IMR-90 (cell line): ENCODE data around the gene LY6G6D. TPM values are rescaled to one million over a fixed set of nuclear protein-coding genes. Genes with fewer than 3 reads are reported as not detected.

Experiments used
- ATAC-seq: fragments of 200-7000 bp; cut with Tn5 transposase; 2 replicates; pipeline ENCODE4 v1.9.1; 2020; ENCODE audit warnings: low read depth, mild to moderate bottlenecking, moderate library complexity
- BruUV-seq: library from RNA; stranded (reverse); fragments of 400-500 nt; replicated peaks from 2 replicates; lab custom pipeline; 2021; lab: Mats Ljungman, UMichigan
- CTCF ChIA-PET: fragments of 300-600 bp; formaldehyde crosslinking; extraction: SDS; loops from one replicate; lab custom pipeline; 2021; ENCODE audit warnings: antibody characterized with exemption; lab: Yijun Ruan, JAX
- POLR2A ChIA-PET: fragments of 300-600 bp; sonication (Branson Sonifier 250); formaldehyde crosslinking; loops from one replicate; lab custom pipeline; 2022; ENCODE audit warnings: antibody characterized with exemption; ENCODE audit not compliant: unreplicated experiment; lab: Charles Lee
- DNase-seq: peaks from one replicate; pipeline ENCODE4 v3.0.0; 2013
- H2AFZ ChIP-seq: replicated peaks from 2 replicates; pipeline ENCODE3; 2013; ENCODE audit warnings: low read length, mild to moderate bottlenecking; ENCODE audit not compliant: poor library complexity
- H2AK5ac ChIP-seq: 2 replicates; pipeline ENCODE4 v1.6.1; 2013; ENCODE audit warnings: low read depth, low read length, inconsistent platforms
- H2AK9ac ChIP-seq: replicated peaks from 2 replicates; pipeline ENCODE3; 2013; ENCODE audit warnings: mild to moderate bottlenecking, low read depth, low read length, moderate library complexity; ENCODE audit not compliant: poor library complexity
- H2BK120ac ChIP-seq: 2 replicates; pipeline ENCODE4 v1.6.1; 2013; ENCODE audit warnings: low read depth, low read length, inconsistent platforms
- H2BK15ac ChIP-seq: 3 replicates; pipeline ENCODE4 v1.6.1; 2013; ENCODE audit warnings: low read depth, low read length, inconsistent platforms
- H2BK20ac ChIP-seq: 2 replicates; pipeline ENCODE4 v1.6.1; 2013; ENCODE audit warnings: low read depth, mild to moderate bottlenecking, inconsistent platforms, low read length, moderate library complexity
- H2BK5ac ChIP-seq: 2 replicates; pipeline ENCODE4 v1.6.1; 2013; ENCODE audit warnings: mild to moderate bottlenecking, low read depth, low read length, inconsistent platforms; ENCODE audit not compliant: poor library complexity, severe bottlenecking
- H3K14ac ChIP-seq: replicated peaks from 2 replicates; pipeline ENCODE4 v1.6.1; 2013; ENCODE audit warnings: low read depth, low read length, inconsistent platforms
- H3K18ac ChIP-seq: 2 replicates; pipeline ENCODE4 v1.6.1; 2013; ENCODE audit warnings: low read depth, low read length, control low read depth
- H3K23ac ChIP-seq: 2 replicates; pipeline ENCODE4 v1.6.1; 2013; ENCODE audit warnings: low read depth, low read length, inconsistent platforms
- H3K27ac ChIP-seq: 2 replicates; pipeline ENCODE4 v1.5.1; 2013; ENCODE audit warnings: mild to moderate bottlenecking, control low read depth, low read length; ENCODE audit not compliant: insufficient read depth
- H3K27me3 ChIP-seq: 2 replicates; pipeline ENCODE4 v1.6.1; 2013; ENCODE audit warnings: low read length; ENCODE audit not compliant: control insufficient read depth, insufficient read depth
- H3K36me3 ChIP-seq: 2 replicates; pipeline ENCODE4 v1.6.1; 2013; ENCODE audit warnings: low read length, mixed read lengths; ENCODE audit not compliant: control insufficient read depth, insufficient read depth
- H3K4ac ChIP-seq: 2 replicates; pipeline ENCODE4 v1.6.1; 2013; ENCODE audit warnings: low read depth, low read length, inconsistent platforms
- H3K4me1 ChIP-seq: 2 replicates; pipeline ENCODE4 v1.6.1; 2013; ENCODE audit warnings: low read length, mixed read lengths; ENCODE audit not compliant: control insufficient read depth, insufficient read depth
- H3K4me2 ChIP-seq: 2 replicates; pipeline ENCODE4 v1.6.1; 2013; ENCODE audit warnings: low read depth, mild to moderate bottlenecking, control low read depth, low read length, moderate library complexity
- H3K4me3 ChIP-seq: 2 replicates; pipeline ENCODE4 v1.5.1; 2013; ENCODE audit warnings: low read depth, mild to moderate bottlenecking, control low read depth, low read length, moderate library complexity; ENCODE audit not compliant: insufficient read depth
- H3K56ac ChIP-seq: 2 replicates; pipeline ENCODE4 v1.6.1; 2013; ENCODE audit warnings: low read length, inconsistent platforms; ENCODE audit not compliant: insufficient read depth; ENCODE audit errors: extremely low read depth
- H3K79me1 ChIP-seq, 2 experiments: 2 replicates each; pipeline ENCODE4 v1.6.1; 2013; ENCODE audit warnings: low read length in 2 of 2, inconsistent platforms in 1 of 2, low read depth in 1 of 2
- H3K9ac ChIP-seq: 2 replicates; pipeline ENCODE4 v1.6.1; 2013; ENCODE audit warnings: low read depth, low read length, control low read depth
- H3K9me1 ChIP-seq: 2 replicates; pipeline ENCODE4 v1.6.1; 2013; ENCODE audit warnings: low read length, inconsistent platforms; ENCODE audit not compliant: insufficient read depth
- H3K9me3 ChIP-seq: 2 replicates; pipeline ENCODE4 v1.6.1; 2013; ENCODE audit warnings: low read length; ENCODE audit not compliant: control insufficient read depth, insufficient read depth
- H4K20me1 ChIP-seq: 2 replicates; pipeline ENCODE4 v1.6.1; 2013; ENCODE audit warnings: low read length, inconsistent platforms; ENCODE audit not compliant: insufficient read depth
- H4K5ac ChIP-seq: 2 replicates; pipeline ENCODE4 v1.6.1; 2013; ENCODE audit warnings: mild to moderate bottlenecking, low read depth, low read length, control low read depth
- H4K8ac ChIP-seq, 2 experiments: 2 replicates each; pipeline ENCODE4 v1.6.1; 2013; ENCODE audit warnings: low read depth in 2 of 2, low read length in 2 of 2, control low read depth in 1 of 2, inconsistent platforms in 1 of 2
- H4K91ac ChIP-seq: 2 replicates; pipeline ENCODE4 v1.6.1; 2013; ENCODE audit warnings: low read depth, low read length, inconsistent platforms; ENCODE audit not compliant: insufficient read depth
- BHLHE40 ChIP-seq: fragments of 150-350 bp; IDR thresholded peaks from 2 replicates; pipeline ENCODE4 v1.6.1; 2016; ENCODE audit warnings: mild to moderate bottlenecking, low read depth, low read length
- CEBPB ChIP-seq: IDR thresholded peaks from 2 replicates; pipeline ENCODE4 v1.6.1; 2012; ENCODE audit warnings: low read depth, low read length, improper control_type of control experiment
- CHD1 ChIP-seq: IDR thresholded peaks from 2 replicates; pipeline ENCODE4 v1.6.1; 2012; ENCODE audit warnings: low read depth, low read length, improper control_type of control experiment
- MAFK ChIP-seq: IDR thresholded peaks from 2 replicates; pipeline ENCODE4 v1.6.1; 2012; ENCODE audit warnings: low read depth, low read length, improper control_type of control experiment
- MAZ ChIP-seq: IDR thresholded peaks from 2 replicates; pipeline ENCODE4 v1.6.1; 2012; ENCODE audit warnings: low read depth, mild to moderate bottlenecking, low read length, improper control_type of control experiment, moderate library complexity, borderline replicate concordance
- MXI1 ChIP-seq: IDR thresholded peaks from 2 replicates; pipeline ENCODE4 v1.6.1; 2012; ENCODE audit warnings: low read depth, mild to moderate bottlenecking, low read length, moderate library complexity, borderline replicate concordance
- NFE2L2 ChIP-seq: fragments of 150-350 bp; IDR thresholded peaks from 2 replicates; pipeline ENCODE4 v1.6.1; 2016; ENCODE audit warnings: low read depth, mild to moderate bottlenecking, low read length
- POLR2A ChIP-seq: IDR thresholded peaks from 2 replicates; pipeline ENCODE4 v1.6.1; 2012; ENCODE audit warnings: mild to moderate bottlenecking, low read depth, low read length
- RAD21 ChIP-seq: IDR thresholded peaks from 2 replicates; pipeline ENCODE4 v1.6.1; 2012; ENCODE audit warnings: low read length, improper control_type of control experiment
- RCOR1 ChIP-seq: IDR thresholded peaks from 2 replicates; pipeline ENCODE4 v1.6.1; 2012; ENCODE audit warnings: mild to moderate bottlenecking, low read length, improper control_type of control experiment; ENCODE audit not compliant: insufficient replicate concordance
- RFX5 ChIP-seq: IDR thresholded peaks from 2 replicates; pipeline ENCODE4 v1.8.0; 2012; ENCODE audit warnings: low read depth, mild to moderate bottlenecking, low read length, moderate library complexity
- SMC3 ChIP-seq: fragments of 150-350 bp; IDR thresholded peaks from 2 replicates; pipeline ENCODE4 v1.6.1; 2016; ENCODE audit warnings: low read depth, mild to moderate bottlenecking, antibody characterized with exemption, low read length, moderate library complexity
- WGBS, 2 experiments: methylation state at CpG; one replicate each; pipeline versions ENCODE4 v1.1.5 to v1.1.7; 2013; ENCODE audit warnings: missing lambda C conversion rate in 2 of 2; ENCODE audit not compliant: insufficient read length in 1 of 2; ENCODE audit errors: extremely low coverage in 2 of 2; 5-methylcytosine and 5-hydroxymethylcytosine counted together
- dilution Hi-C: fragments of 300-500 bp; cut with HindIII; formaldehyde crosslinking; loops from one replicate; pipeline ENCODE4 v1.14.3; 2018; ENCODE audit warnings: low sequenced_read_pairs; ENCODE audit not compliant: unreplicated experiment
- in situ Hi-C: fragments of 300-500 bp; cut with MboI; formaldehyde crosslinking; loops from 3 replicates; pipeline ENCODE4 v1.14.3; 2019; ENCODE audit warnings: low sequenced_read_pairs, inconsistent platforms, mixed read lengths
- intact Hi-C: fragments of 100-400 bp; cut with micrococcal nuclease; formaldehyde crosslinking; loops from 2 replicates; pipeline ENCODE4 v1.10.0; 2022
- polyA plus RNA-seq, 3 experiments: library from polyadenylated mRNA; depleted of rRNA; stranded (reverse); fragments of >200 nt; gene quantifications; 2 replicates each; pipeline ENCODE4 v1.2.3, GENCODE V29; 2012; ENCODE audit warnings: low replicate concordance in 1 of 3
- total RNA-seq: library from RNA; depleted of rRNA; stranded (reverse); fragments of >200 nt; gene quantifications from 2 replicates; pipeline ENCODE4 v1.2.3, GENCODE V29; 2012
- TF ChIP-seq, protein P1 (sequence below): fragments of 150-350 bp; IDR thresholded peaks from 2 replicates; pipeline ENCODE4 v1.6.1; 2016; ENCODE audit warnings: low read depth, mild to moderate bottlenecking, low read length, moderate library complexity, borderline replicate concordance
- TF ChIP-seq, protein P2 (sequence below): conservative IDR thresholded peaks from 2 replicates; pipeline ENCODE4 v1.5.1; 2012; ENCODE audit warnings: mild to moderate bottlenecking, low read depth, low read length, improper control_type of control experiment
- TF ChIP-seq, protein P3 (sequence below): fragments of 150-350 bp; IDR thresholded peaks from 2 replicates; pipeline ENCODE4 v1.6.1; 2017; ENCODE audit warnings: mild to moderate bottlenecking, antibody characterized with exemption, low read length, low read depth

Gene LY6G6D
- total and polyA plus RNA-seq, 2 of the 4 experiments (the other 2 are of a cell fraction), result not detected

DNA sequence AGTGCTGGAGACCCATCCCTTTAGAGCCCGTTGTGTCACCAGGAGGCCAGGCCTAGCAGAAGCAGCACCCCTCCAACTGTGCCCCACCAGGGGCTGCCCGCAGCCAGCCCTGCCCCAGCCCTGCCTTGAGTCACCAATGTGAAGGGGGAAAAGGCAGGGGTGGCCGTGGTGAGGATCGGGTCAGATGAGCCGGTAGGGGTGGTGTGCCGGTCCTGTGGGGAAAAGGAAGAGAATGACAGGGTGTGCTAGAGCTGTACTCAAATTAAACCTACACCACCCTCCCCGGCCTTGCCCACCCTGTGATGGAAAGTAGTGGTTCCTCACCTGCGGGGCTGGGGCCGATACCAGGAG lies 50.4 kb downstream of the LY6G6D start:
- peaks cover 4% of the 10 kb centered on the region for H3K4me1 ChIP-seq
- in situ Hi-C loops, result no loop called here
- H2BK15ac ChIP-seq, result no peak overlapping the region
- no peak overlapping the region for H2BK5ac ChIP-seq
- ATAC-seq (no peak), DNase-seq (no peak)
- no peak overlapping the region for H4K91ac ChIP-seq
- H3K56ac ChIP-seq, result no peak overlapping the region
- no peaks in the 10 kb centered on the region for H3K27me3 ChIP-seq
- POLR2A ChIA-PET, result no interaction called here
- H3K27ac ChIP-seq, result no peak overlapping the region
- no peaks in the 10 kb centered on the region for H3K9me3 ChIP-seq
- H3K4me3 ChIP-seq, result no peak overlapping the region
- no peak overlapping the region for H3K9ac ChIP-seq
- no peak overlapping the region for H3K23ac ChIP-seq
- H2AK9ac ChIP-seq, result peak overlapping the region; percentile 59
- CTCF ChIA-PET, result no interaction called here
- no peak overlapping the region for H2BK120ac ChIP-seq
- no peak overlapping the region for H2BK20ac ChIP-seq
- no peak overlapping the region for H3K18ac ChIP-seq
- peaks cover 9% of the 10 kb centered on the region for H3K9me1 ChIP-seq
- H3K79me1 ChIP-seq, result no peaks in the 10 kb centered on the region
- H4K8ac ChIP-seq, result no peak overlapping the region
- no peaks in the 10 kb centered on the region for H4K20me1 ChIP-seq
- intact Hi-C loops, result no loop called here
- dilution Hi-C loops, result no loop called here
- no peak overlapping the region for H2AFZ ChIP-seq
- H4K5ac ChIP-seq, result no peak overlapping the region
- H3K4me2 ChIP-seq, result no peak overlapping the region
- H2AK5ac ChIP-seq, result no peak overlapping the region
- no peak overlapping the region for H3K4ac ChIP-seq
- no peak for TF ChIP-seq POLR2A
- no peak for TF ChIP-seq MXI1
- no peak for TF ChIP-seq BHLHE40
- no peak for TF ChIP-seq RCOR1
- no peak for TF ChIP-seq MAZ
- TF ChIP-seq MAFK, result no peak
- TF ChIP-seq SMC3, result no peak
- no peak for TF ChIP-seq NFE2L2
- TF ChIP-seq RAD21, result no peak
- no peak for TF ChIP-seq CEBPB
- TF ChIP-seq, protein P1, sequence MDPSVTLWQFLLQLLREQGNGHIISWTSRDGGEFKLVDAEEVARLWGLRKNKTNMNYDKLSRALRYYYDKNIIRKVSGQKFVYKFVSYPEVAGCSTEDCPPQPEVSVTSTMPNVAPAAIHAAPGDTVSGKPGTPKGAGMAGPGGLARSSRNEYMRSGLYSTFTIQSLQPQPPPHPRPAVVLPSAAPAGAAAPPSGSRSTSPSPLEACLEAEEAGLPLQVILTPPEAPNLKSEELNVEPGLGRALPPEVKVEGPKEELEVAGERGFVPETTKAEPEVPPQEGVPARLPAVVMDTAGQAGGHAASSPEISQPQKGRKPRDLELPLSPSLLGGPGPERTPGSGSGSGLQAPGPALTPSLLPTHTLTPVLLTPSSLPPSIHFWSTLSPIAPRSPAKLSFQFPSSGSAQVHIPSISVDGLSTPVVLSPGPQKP, result no peak
- TF ChIP-seq RFX5, result no peak
- no peak for TF ChIP-seq CHD1
- TF ChIP-seq, protein P2, sequence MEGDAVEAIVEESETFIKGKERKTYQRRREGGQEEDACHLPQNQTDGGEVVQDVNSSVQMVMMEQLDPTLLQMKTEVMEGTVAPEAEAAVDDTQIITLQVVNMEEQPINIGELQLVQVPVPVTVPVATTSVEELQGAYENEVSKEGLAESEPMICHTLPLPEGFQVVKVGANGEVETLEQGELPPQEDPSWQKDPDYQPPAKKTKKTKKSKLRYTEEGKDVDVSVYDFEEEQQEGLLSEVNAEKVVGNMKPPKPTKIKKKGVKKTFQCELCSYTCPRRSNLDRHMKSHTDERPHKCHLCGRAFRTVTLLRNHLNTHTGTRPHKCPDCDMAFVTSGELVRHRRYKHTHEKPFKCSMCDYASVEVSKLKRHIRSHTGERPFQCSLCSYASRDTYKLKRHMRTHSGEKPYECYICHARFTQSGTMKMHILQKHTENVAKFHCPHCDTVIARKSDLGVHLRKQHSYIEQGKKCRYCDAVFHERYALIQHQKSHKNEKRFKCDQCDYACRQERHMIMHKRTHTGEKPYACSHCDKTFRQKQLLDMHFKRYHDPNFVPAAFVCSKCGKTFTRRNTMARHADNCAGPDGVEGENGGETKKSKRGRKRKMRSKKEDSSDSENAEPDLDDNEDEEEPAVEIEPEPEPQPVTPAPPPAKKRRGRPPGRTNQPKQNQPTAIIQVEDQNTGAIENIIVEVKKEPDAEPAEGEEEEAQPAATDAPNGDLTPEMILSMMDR, result no peak
- TF ChIP-seq, protein P3, sequence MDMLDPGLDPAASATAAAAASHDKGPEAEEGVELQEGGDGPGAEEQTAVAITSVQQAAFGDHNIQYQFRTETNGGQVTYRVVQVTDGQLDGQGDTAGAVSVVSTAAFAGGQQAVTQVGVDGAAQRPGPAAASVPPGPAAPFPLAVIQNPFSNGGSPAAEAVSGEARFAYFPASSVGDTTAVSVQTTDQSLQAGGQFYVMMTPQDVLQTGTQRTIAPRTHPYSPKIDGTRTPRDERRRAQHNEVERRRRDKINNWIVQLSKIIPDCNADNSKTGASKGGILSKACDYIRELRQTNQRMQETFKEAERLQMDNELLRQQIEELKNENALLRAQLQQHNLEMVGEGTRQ, result no peak
- peaks cover 3% of the 10 kb centered on the region; the same call in 1 of the 2 replicates for H3K36me3 ChIP-seq
- WGBS, 2 experiments, result no CpG with 5 or more reads among the region's 9 CpGs
- no peak overlapping the region for H3K14ac ChIP-seq
- BruUV-seq, result no TSS peak
